NCI-H524 (cell line): ENCODE results near the gene ZBTB20.

Source experiments
- DNase-seq, 2 experiments: peaks; one replicate each; lab custom pipeline; 2025; lab: John Stamatoyannopoulos, UW

Gene ZBTB20

DNA sequence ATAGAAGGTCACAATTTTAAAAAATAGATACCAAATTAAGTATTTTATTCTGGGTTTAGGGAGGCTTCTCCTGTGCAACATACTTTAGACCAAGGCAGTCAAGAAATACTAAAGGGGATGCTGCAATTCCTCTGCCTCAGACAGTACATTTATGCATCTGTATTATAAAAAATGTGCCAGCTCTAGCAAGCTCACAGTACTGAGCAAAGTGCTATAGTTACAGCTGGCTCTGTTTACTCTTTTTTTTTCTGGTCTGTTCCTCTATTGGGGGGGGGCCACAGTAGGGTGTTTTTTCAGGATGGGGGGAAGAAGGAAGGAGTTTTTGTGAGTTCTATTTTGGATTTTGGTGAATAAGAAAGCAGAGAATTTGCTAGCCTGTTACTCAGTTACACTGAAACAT, 668.3 kb downstream of the ZBTB20 start:
- no peak for DNase-seq

DNA sequence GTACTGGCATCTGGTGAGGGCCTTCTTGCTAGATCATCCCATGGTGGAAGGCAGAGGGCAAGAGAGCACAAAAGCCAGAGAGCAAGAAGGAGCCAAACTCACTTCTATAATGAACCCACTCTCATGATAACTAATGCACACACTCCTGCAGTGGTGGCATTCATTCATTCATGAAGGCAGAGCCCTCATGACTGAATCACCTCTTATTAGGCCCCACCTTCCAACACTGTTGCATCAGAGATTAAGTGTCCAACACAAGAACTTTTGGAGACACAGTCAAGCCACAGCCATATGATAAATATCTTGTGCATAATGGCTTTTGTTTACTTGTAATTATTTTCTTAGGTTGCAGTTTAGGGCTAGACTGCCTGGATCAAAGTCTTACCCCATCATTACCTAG, 670.6 kb downstream of the ZBTB20 start:
- DNase-seq = no peak

DNA sequence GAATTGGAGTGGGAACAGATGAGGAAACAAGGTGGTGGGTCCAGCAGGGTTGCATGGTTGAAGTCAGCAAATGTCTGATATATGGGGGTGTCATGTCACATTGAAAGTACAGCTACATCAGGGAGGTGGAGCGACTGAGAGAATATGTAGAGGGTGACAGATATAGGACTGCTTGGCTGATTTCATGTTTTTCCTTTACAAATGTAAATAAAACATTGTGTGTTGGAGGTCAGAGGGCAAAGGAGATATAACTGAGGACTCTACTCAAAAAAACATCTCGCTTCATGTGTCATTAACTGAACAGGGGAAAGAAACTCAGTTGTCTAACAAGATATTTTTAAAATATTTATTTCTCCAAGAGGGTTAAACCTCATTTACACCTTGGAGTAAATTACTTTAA, 675.6 kb downstream of the ZBTB20 start:
- DNase-seq = no peak

DNA sequence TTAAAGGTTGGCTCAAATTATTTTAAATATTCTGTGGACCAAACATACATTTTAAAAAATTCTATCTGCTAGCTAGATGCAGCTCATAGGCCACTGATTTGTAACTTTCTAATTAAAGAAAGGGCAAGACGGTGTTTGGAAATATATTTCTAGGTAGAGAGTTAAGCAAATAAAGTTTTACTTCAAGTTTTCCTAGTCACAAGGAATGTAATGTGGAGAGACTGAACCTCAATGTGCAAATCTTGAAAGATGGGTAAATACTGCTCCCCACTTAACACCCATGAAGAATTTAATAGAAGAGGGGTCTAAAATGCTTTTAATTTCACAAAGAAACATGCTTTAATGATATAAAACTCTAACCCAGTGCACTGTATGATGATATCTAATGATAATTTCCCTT, 678.0 kb downstream of the ZBTB20 start:
- no peak for DNase-seq

DNA sequence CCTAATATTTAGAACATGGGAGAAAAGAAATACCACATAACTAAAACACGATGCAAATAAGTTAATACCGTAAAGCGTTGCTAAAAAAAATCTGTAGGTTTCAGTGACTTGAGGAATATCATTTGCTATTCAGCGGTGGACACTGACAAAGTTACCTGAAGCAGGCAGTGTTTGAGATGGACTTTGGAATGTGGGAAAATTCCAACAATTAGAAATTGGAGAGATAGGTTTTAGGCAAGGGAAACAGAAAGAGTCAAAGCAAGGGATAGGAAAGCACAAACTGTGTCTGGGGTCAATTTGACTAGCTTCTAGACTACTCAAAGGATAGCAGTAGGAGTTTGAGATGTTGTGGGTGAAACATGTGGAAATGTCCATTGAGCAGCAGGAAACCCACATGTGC, 680.3 kb downstream of the ZBTB20 start:
- no peak for DNase-seq

DNA sequence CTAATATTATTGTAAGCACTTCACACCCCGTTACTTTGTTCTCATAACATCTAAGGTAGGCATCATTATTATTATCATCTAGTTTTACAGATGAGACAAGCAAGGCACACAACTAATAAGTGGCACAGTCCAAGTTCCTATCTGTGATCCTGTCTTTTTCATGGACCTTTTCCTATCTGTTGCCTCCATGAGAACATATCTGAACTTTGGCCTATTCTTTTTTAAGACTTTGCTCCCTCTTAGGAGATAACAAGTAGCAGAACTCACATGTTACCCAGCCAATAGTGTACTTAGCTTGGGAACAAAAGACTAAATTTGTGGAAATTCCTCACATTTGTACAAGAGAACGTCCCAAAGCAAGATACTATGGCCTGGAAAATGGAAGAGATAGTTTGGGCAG, 680.8 kb downstream of the ZBTB20 start:
- DNase-seq = no peak

DNA sequence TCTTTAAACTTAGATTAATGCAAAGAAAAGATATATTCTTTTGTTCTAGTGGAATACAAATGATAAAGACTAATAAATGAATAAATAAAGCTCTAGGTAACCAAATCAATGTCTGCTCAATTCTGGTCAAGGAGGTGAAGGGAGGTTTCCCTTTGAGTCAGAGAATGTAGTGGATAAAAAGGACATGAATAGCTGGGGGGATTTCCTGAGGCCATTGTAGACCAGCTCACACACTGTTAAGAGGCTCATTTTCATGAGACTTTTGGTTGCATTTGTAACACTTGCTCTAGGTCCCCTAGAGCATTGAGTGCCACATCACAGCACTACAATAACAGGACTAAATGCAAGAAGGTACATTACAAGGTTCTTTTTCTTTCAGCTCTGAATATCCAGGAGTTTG, 682.5 kb downstream of the ZBTB20 start:
- DNase-seq = no peak

DNA sequence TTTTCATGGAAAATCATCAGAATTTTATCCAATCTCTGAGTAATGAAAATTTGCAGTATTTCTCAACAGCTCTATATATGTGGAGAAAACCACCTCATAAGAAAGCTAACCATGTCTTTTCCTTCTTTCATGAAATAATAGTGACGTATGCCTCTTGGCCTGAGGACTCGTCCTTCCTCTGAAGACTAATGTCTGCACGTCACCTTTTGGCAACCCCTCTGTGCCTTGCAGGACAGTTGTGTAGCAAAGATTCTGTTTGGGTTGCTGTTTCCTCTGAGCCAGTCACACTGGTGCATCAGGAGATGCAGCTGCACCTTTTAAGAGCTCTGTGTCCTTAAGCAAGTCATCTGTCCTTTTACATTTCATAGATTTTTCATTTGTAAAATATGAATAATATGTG, 684.3 kb downstream of the ZBTB20 start:
- DNase-seq = no peak

DNA sequence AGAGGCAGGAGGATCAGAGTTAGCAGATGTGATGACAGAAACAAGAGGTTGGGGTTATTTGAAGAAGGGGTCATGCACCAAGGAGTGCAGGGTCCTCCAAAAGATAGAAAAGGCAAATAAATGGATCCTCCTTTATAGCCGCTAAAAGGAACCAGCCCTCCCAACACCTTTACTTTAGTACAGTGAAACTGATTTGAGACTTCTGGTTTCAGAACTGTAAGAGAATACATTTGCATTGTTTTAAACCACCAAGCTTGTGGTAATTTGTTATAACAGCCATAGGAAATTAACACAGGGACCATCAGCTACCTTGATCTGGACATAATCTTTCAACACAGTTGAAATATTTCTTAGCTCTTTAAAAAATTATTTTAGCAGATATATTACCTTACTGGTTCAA, 686.6 kb downstream of the ZBTB20 start:
- no peak for DNase-seq

DNA sequence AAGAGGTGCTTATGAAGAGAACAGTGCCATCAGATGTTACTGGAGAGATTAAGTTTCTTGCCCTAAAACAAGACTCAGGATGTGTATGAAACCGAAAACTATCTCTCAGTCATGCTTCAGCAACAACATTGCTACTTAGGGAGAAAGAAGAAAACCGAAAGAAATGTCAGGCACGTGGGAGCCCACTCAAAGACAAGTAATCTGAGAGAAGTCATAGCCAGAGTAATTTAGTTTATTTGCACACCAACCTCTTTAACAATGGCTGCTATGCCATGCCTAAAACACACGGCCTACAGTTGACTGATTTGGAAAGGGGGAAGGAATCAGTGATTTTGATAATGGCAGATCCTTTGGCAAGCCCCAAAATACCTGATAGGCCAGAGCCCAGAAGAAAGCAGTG, 690.3 kb downstream of the ZBTB20 start:
- no peak for DNase-seq

DNA sequence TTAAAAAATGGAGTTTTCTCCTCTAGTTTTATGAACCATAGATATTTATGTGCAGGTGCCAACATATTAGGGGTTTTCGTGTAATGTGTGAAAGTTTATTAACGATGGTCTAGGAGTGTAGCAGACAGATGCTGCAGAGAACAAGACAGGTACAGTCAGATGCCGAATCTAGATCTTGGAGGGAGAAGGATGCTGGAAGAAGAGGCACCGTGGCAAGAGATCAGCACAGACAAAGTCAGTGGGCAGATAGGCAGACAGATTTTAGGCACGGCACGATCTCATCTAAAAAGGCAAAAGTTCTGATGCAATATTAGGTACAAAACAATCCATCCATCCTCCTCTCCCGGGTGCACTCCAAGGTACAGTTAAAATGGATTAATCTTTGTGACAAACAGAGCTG, 691.7 kb downstream of the ZBTB20 start:
- peak in 1 of 2 experiments; percentile 44 for DNase-seq

DNA sequence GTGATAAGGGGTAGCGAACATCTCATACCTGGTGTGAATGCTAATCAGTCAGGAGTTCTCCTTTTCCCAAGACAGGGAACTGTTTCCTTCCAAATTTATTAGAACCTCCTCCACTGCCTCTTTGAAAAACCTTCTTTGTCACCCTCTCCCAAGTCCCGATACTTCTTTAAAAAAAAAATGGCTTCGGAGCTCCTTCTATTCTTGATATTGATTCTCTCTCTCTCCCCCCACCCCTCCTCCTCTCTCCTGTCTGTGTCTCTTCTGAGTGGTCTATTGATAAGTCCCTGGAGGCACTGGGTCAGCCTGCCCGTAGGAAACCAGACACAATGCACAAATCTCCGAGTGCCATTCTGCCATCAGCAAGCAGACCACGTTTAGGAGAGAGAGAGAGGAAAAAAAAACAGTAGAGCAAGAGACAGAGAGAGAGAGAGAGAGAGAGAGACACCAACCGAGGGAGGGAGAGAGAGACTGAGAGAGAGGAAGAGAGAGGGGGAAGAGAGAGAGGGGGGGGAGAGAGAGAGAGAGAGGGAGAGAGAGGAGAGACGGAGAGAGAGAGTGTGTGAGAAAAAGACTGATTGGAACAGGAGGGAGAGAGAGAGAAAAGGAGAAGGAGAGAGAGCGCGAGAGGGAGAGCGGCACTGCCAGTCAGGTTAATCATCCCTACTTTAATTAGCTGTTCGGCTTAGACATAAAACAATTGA, 692.4 kb downstream of the ZBTB20 start:
- DNase-seq = peak; percentile 83 to 88

DNA sequence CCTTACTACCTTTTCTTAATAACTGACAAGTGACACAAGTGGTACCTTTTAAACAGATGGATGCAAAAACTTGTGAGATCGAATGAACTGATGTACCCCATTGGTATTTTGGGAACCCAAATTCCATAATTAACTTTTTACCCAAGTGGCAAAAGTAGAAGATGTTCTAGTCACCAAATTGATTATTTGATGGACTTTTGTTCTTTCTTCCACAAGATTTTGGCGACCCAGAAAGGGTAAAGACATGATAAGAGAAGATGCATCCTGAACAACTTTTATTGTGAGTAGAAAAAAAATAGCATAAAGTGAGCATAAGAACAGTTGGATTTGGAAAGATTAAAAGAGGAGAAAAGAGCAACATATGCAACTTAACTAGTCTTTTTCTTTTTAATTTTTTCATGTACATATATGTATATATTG, 693.7 kb downstream of the ZBTB20 start:
- DNase-seq = peak in 1 of 2 experiments; percentile 16

DNA sequence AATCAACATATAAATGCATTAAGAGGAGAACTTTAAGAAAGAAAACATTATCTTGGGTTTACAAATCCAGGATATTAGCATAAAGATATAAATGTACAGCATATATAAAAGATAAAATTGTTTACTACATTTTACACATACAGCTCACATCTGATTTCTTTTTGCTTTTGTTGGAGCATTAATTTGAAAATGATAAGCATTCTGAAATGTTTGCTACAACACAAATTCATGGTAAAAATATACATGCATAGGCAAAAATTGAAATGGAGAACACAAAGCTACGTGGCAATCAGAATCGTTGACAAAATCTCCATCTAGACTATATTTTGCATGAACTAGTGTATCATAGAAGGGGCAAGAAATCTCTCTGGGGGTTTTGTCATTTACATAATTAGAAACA, 694.2 kb downstream of the ZBTB20 start:
- no peak for DNase-seq

DNA sequence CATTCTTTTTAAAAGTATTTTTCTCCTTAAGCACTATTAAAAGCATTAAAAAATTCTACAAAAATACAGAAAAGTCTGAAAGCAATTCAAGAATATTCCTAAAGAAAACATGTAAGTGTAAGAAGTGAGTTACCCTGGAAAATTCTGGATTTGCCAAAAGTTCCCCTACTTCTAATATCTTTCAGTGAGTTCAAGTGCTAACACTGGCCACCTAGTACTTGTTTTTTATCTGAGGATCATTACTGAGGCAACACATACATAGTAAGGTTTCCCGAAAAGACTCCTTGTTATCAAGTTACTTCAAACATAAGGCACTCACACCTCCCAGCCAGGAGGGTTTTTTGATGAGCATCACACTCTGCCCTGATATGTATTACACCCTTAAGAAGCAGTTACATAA, 694.8 kb downstream of the ZBTB20 start:
- DNase-seq = peak; percentile 56 to 88

DNA sequence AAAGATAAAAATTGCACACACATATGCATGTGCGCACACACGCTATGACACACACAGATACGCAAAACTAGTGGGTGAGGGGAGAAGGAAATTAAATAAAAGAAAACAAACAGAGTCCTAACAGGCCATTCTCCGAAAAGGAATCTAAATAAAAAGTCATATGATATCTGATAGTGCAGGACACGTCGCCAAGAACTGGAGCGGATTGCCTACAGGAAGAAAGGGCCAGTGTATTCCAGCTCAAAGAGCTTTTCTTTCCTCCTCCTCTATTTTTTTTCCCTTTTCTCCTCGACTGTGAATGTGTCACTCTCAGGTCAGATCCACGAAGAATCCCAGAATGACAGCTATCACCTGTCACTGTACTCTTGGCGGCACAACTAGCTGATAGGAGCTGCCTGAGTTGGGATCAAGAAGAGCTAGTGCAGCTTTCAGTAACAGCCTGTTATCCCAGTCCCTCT, 695.5 kb downstream of the ZBTB20 start:
- DNase-seq = peak in 1 of 2 experiments; percentile 14

DNA sequence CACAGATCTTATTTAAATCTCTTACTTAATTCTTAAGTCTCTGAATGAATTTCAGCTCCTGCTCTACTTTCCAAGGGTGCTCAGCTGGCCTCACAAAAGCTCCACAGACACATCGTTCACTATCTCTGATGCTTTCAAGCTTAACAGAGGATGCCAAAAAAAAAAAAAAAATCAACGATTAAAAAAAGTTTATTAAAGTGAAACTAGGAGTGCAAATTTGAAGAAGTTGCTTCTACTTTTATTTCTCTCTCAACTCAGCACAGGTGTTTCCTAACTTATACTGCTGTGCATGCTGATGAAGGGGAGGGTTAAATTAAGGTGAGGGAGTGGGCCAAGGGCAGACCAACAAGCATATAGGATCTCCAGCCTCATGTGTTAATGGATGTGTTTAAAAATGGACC, 696.0 kb downstream of the ZBTB20 start:
- DNase-seq = peak in 1 of 2 experiments; percentile 19

DNA sequence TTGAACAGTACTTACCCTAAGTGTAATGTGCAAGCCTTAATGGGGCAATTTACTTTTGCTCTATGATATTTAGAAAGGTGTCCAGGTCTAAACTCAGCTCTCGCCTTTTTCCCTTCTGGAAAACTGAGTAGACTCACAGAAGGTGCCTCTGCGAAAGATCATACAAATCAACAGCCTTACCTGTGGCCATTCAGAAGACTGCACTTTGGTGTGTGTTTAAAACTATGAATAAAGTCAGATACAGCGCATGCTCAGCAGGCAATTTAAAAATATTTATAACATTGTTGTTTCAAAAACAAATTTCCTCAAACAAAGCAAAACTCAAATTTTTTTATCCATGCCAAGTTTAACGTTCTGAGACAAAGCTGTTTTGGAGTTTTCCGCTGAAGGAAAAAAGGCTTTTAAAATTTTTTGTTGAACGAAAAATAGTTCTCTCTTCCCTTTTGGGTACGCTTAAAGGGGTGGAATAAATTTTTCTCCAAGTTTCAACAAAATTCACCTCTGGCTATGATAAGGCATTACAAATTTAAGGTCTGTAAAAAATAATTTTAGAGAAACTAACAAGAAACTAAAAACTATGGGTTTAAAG, 697.0 kb downstream of the ZBTB20 start:
- DNase-seq = no peak

DNA sequence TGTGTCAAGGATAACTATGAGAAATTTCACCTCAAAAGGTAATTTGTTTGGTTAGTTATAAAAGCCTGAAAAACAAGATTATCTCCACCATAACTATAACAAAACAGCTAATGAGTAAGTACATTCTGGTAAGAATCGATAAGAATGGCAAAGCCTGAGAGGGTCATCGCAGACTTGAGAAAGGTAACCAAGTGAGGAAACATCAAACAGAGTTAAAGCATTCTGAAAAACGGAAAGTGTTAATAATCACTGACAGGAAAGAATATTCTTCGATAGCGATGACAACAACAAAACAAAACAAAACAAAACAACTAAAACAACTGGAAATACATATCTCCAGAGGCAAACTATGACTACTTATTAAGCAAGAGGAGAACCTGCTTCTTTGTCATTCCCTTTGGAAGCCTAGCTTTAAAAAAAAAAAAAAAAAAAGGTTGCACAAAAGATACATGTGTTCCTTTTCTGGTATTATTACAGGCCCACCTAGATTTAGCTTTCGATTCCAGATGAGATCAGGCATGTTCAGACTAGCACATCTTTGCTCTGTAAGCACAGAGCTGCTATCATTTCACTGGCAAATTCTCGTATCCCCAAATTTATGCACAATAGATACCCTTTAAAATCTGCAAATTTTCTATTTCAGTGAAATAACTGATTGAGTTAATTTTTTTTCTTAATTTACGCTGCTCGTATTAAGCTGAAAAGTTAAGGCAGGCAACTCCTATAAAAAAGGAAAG, 697.6 kb downstream of the ZBTB20 start:
- DNase-seq = no peak

DNA sequence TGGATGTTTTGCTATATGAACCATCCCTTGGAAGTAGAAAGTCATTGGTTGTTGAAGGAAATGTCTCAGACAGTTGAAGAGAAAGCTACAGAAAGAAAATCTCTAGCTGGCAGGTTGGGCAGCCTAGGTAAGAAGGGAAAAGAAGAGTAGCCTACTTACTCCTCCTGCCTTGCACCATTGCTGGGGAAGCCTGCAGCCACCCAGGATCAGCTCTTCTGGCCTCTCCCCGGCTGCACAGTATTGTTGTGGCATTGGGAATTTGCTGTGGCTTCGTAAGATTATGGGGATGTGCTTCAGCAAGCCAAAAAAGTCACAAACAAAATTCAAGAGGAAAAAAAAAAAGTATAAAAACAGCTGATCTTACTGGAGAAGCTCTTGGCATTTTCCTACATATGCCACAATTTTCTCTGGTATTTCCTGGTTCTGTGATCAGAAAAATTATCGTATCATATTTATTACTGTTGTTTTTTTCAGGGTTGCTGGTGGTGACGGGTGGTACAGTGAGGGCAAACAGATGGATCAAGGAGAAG, 699.1 kb downstream of the ZBTB20 start:
- no peak for DNase-seq

DNA sequence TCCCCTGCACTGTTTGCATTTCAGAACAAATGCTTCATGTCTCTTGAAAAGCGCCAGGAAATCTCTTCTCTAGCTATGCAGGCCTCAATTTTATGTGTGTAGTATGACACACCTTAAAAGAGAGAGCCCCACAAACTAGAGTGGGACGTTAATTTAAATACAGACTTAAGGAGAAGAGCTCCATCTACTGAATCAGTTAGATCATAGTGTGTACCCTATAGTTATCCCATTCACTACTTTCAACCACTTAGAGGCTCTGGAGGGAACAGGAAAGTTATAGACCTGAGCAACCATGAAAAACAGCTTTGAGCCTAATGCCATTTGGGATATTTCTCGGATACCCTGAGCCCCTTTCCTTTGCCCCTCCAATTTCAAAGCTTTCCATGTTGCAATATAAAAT, 699.5 kb downstream of the ZBTB20 start:
- no peak for DNase-seq

DNA sequence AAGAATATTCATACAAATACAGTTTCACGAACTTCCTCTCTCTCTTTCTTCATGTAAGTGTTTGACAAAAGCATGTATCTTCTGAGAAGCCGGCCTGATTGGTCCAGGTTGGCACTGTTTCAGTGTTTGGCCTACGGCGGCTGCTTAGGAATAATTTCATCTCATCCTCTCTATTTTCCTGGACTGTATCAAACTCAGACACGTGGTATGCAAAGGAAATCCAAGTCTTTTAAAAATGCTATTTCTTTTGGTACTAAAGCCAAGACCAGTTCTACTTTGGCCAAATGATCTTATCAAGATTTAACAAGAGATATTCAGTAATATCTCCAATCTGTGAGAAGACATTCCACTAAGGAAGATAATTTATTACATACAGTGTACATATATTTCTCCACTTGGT, 700.5 kb downstream of the ZBTB20 start:
- DNase-seq = no peak

DNA sequence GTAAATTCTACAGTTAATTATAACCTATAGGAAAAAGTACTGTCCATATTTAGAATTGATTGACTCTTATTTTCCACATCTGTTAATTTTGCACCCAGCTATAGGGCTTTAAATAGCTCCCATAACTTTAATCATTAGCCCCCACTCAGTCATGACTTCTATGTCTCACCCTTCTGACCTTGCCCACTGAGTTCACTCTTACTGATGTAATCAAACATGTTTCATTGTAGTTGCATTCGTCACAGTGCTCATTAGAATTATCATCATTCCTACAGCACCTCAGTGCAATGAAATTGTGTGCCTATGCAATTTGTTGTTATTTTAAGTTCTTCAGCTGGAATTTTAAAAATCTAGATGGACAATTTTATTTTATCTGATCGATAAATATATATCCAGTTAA, 701.9 kb downstream of the ZBTB20 start:
- no peak for DNase-seq
